Measurements from ENCODE around the gene KIF26B. TPM values are rescaled to one million over a fixed set of nuclear protein-coding genes. Genes with fewer than 3 reads are reported as not detected.

KIF26B gene
- total and polyA plus RNA-seq, 8 donors = 0.27 to 4.5 (median 0.63) TPM

DNA sequence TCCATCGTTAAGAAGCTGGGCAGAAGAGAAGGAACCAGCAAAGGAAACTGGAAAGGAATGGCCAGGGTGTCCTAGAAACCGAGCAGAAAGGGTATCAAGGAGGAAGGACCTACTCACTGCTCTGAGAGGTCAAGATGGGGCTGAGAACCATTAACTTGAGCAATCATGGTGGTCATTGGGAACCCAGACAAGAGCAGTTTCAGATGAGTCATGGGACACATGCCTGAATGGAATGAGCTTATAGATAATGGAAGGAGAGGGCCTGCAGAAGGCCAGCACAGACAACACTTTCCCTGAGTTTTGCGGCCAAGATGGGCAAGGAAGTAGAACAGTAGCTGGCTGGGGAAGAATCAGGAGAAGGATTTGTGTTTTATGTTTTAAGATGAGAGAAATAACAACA is 383.2 kb downstream of the KIF26B start:
- WGBS, 2 donors = 63 to 76% methylated on average over 3 of the region's 3 CpGs
- Histone ChIP-seq H3K9me3 (no peaks in the 10 kb centered on the region), H3K27ac (no peak overlapping the region), H3K27me3 (no peaks in the 10 kb centered on the region), H3K36me3 (no peaks in the 10 kb centered on the region), H3K4me1 (no peaks in the 10 kb centered on the region), H3K4me3 (no peak overlapping the region)
- ATAC-seq (no peak), DNase-seq (no peak), FAIRE-seq (no peak)
- intact Hi-C loops (cut with DNase I) = no loop called here
- TF ChIP-seq, protein P1, sequence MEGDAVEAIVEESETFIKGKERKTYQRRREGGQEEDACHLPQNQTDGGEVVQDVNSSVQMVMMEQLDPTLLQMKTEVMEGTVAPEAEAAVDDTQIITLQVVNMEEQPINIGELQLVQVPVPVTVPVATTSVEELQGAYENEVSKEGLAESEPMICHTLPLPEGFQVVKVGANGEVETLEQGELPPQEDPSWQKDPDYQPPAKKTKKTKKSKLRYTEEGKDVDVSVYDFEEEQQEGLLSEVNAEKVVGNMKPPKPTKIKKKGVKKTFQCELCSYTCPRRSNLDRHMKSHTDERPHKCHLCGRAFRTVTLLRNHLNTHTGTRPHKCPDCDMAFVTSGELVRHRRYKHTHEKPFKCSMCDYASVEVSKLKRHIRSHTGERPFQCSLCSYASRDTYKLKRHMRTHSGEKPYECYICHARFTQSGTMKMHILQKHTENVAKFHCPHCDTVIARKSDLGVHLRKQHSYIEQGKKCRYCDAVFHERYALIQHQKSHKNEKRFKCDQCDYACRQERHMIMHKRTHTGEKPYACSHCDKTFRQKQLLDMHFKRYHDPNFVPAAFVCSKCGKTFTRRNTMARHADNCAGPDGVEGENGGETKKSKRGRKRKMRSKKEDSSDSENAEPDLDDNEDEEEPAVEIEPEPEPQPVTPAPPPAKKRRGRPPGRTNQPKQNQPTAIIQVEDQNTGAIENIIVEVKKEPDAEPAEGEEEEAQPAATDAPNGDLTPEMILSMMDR (IDR thresholded peaks at IDR 0.05) = no peak

DNA sequence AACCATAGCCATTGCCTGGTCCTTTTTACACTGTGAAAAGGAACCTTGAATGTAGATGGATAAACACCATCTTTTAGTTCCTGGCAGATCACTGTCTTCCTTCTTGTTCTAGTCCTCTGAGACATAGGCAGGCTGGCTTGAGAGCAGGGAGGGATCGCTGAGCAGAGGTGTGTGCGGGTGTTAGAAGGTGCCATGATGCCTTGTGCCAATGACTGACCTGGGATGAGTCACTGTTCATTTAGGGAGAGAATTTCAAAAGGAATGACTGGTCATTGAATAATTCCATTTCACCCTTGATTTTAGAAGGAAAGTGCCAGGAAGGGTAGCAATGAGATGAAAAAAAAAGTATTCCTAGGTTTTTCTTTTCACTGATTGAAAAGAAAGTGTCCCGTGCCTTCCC is 383.9 kb downstream of the KIF26B start:
- Histone ChIP-seq H3K27ac (no peak overlapping the region), H3K4me3 (no peak overlapping the region), H3K9me3 (no peaks in the 10 kb centered on the region), H3K36me3 (no peaks in the 10 kb centered on the region), H3K4me1 (no peaks in the 10 kb centered on the region), H3K27me3 (no peaks in the 10 kb centered on the region)
- intact Hi-C loops (cut with DNase I) = no loop called here
- TF ChIP-seq, protein P1 (IDR thresholded peaks at IDR 0.05) = no peak
- ATAC-seq = no peak
- DNase-seq = no peak
- no peak for FAIRE-seq
- WGBS, 2 donors = 81 to 89% methylated on average over 3 of the region's 3 CpGs

DNA sequence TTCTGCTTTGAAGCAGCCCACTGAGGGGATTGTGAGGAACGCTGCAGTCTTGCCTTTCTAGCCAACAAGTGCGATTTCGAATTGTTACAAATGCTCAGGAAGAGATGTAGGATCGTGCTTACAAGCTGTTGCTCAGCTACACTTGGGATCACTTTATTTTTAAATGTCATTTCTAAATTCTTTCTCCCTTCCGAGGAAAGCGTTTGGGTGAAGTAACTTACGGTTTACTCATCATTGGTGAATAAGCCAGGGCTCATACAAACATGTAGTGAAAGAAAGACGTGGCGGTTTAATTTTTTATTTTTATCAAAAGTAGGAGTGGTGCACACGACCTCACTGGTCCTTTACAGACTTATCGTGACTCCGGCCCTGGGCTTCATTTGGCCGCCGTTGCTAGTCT is 386.6 kb downstream of the KIF26B start:
- H3K4me3 ChIP-seq = no peak overlapping the region
- no peaks in the 10 kb centered on the region for H3K36me3 ChIP-seq
- no peaks in the 10 kb centered on the region for H3K27me3 ChIP-seq
- WGBS, 2 donors = 82 to 91% methylated on average over 14 of the region's 14 CpGs
- no peaks in the 10 kb centered on the region for H3K9me3 ChIP-seq
- TF ChIP-seq, protein P1 (IDR thresholded peaks at IDR 0.05) = no peak
- intact Hi-C loops (cut with DNase I) = no loop called here
- H3K4me1 ChIP-seq = no peaks in the 10 kb centered on the region
- no peak overlapping the region for H3K27ac ChIP-seq
- DNase-seq (no peak), ATAC-seq (no peak), FAIRE-seq (no peak)

DNA sequence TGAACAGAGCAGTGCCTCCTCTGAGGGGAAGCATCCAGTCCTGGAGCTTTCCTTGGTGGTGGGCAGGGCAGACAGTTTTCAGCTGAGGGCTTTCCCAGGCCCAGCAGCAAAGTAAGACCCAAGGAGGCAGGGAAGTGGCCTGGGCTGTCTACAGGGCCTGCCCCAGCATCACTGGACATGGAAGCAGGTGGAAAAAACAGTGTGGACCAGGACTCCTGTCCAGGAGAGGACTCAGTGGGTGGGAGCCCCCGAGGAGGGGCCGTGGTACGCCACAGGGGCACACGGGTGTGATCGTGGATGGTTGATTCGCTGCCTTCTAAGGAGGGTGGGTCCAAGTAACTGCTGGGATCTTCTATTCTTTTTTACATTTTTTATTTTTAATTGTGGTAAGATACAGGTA is 387.6 kb downstream of the KIF26B start:
- no peak for ATAC-seq
- H3K9me3 ChIP-seq = no peaks in the 10 kb centered on the region
- TF ChIP-seq, protein P1 (IDR thresholded peaks at IDR 0.05) = no peak
- H3K4me3 ChIP-seq = no peak overlapping the region
- H3K27ac ChIP-seq = no peak overlapping the region
- no peak for DNase-seq
- H3K4me1 ChIP-seq = no peaks in the 10 kb centered on the region
- WGBS, 2 donors = 90 to 97% methylated on average over 6 of the region's 6 CpGs
- intact Hi-C loops (cut with DNase I) = no loop called here
- H3K36me3 ChIP-seq = no peaks in the 10 kb centered on the region
- no peak for FAIRE-seq
- no peaks in the 10 kb centered on the region for H3K27me3 ChIP-seq

DNA sequence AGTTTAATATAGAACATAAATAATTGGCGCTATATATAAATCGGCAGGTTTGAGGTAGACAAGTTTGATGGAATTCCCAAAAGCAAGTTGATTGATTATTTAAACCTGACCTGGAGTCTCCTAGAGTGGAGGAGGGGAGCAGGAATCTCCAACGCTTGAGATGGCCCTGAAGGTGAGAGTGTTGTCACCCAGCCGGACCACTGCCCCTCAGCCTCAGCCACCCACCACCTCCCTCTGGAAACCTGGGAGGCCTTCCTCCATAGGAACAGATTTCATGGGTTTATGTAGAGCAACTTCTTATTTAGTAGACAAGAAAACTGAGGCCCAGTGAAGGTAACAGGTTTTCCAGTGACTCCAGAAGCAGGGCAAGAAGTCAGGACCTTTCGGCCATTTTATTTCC is 389.5 kb downstream of the KIF26B start:
- Histone ChIP-seq H3K4me1 (no peaks in the 10 kb centered on the region), H3K27me3 (no peaks in the 10 kb centered on the region), H3K4me3 (no peak overlapping the region), H3K36me3 (no peaks in the 10 kb centered on the region), H3K9me3 (no peaks in the 10 kb centered on the region), H3K27ac (no peak overlapping the region)
- FAIRE-seq (no peak), DNase-seq (no peak), ATAC-seq (no peak)
- intact Hi-C loops (cut with DNase I) = no loop called here
- TF ChIP-seq, protein P1 (IDR thresholded peaks at IDR 0.05) = no peak
- 92 to 97% methylated on average over 5 of the region's 5 CpGs for WGBS, 2 donors

Data from pancreas (tissue), 10 donors.